ENCODE data around the gene TSPAN18.

GRCh38 chr11:44798607-44798972 lies 71.8 kb downstream of the TSPAN18 start:
- TF ChIP-seq POLR2A (IDR thresholded peaks at IDR 0.05) (no peak), CTCF (IDR thresholded peaks at IDR 0.05) (no peak), POLR2AphosphoS5 (IDR thresholded peaks at IDR 0.05) (no peak), EP300 (IDR thresholded peaks at IDR 0.05) (no peak)

All from stomach (tissue), 4 donors.